Thyroid gland (tissue), 4 donors: ENCODE measurements around the gene CAMKMT.

Experiments used
- CTCF ChIP-seq, 6 experiments: fragments of 200-600 bp in 3 of 6; fragments of 450-650 bp in 3 of 6; sonication (generic) in 3 of 6; IDR thresholded peaks; one replicate each; pipeline ENCODE4 v1.5.1; 2016 to 2019; ENCODE audit warnings: antibody characterized with exemption in 6 of 6, mild to moderate bottlenecking in 2 of 6, inconsistent platforms in 1 of 6, moderate library complexity in 1 of 6
- POLR2A ChIP-seq, 2 donors: fragments of 450-650 bp; IDR thresholded peaks; one replicate each; pipeline ENCODE4 v1.6.1; 2017; ENCODE audit warnings: antibody characterized with exemption in 2 of 2, mild to moderate bottlenecking in 2 of 2, moderate library complexity in 1 of 2

GRCh38 chr2:44736270-44736942 is 374.7 kb downstream of the CAMKMT start:
- TF ChIP-seq CTCF (IDR thresholded peaks at IDR 0.05) (no peak), POLR2A (IDR thresholded peaks at IDR 0.05) (no peak)
